ENCODE results near the gene MTF1. TPM values are rescaled to one million over a fixed set of nuclear protein-coding genes. Genes with fewer than 3 reads are reported as not detected.
A peak's percentile ranks its signal among the peaks of the same experiment; 100 is the strongest.

The MTF1 gene
- total RNA-seq, 4 donors from 2014 or later = 4.0 to 7.4 (median 6.7) TPM

GRCh38 chr1:37813529-37814145, 45.8 kb downstream of the MTF1 start:
- no peak for DNase-seq (ENCODE audit: extremely low spot score)
- Histone ChIP-seq H3K4me3 (no peak overlapping the region), H3K27ac (replicated peaks in 1 of 4) (no peak overlapping the region), H3K4me1 (peaks cover 12 to 43% (median 39%) of the 10 kb centered on the region in 4 donors), H3K27me3 (no peaks in the 10 kb centered on the region), H3K9me3 (no peaks in the 10 kb centered on the region), H3K36me3 (peaks cover 6 to 39% (median 32%) of the 10 kb centered on the region in 4 donors)
- intact Hi-C loops (cut with DNase I) = no loop called here
- 69% methylated on average over 2 of the region's 2 CpGs for WGBS
- TF ChIP-seq EP300 (IDR thresholded peaks at IDR 0.05) (no peak), POLR2A (IDR thresholded peaks at IDR 0.05; ENCODE audit: low read depth) (no peak), POLR2AphosphoS5 (IDR thresholded peaks at IDR 0.05) (no peak)
- TF ChIP-seq, protein P1, sequence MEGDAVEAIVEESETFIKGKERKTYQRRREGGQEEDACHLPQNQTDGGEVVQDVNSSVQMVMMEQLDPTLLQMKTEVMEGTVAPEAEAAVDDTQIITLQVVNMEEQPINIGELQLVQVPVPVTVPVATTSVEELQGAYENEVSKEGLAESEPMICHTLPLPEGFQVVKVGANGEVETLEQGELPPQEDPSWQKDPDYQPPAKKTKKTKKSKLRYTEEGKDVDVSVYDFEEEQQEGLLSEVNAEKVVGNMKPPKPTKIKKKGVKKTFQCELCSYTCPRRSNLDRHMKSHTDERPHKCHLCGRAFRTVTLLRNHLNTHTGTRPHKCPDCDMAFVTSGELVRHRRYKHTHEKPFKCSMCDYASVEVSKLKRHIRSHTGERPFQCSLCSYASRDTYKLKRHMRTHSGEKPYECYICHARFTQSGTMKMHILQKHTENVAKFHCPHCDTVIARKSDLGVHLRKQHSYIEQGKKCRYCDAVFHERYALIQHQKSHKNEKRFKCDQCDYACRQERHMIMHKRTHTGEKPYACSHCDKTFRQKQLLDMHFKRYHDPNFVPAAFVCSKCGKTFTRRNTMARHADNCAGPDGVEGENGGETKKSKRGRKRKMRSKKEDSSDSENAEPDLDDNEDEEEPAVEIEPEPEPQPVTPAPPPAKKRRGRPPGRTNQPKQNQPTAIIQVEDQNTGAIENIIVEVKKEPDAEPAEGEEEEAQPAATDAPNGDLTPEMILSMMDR (IDR thresholded peaks at IDR 0.05) = no peak

DNA sequence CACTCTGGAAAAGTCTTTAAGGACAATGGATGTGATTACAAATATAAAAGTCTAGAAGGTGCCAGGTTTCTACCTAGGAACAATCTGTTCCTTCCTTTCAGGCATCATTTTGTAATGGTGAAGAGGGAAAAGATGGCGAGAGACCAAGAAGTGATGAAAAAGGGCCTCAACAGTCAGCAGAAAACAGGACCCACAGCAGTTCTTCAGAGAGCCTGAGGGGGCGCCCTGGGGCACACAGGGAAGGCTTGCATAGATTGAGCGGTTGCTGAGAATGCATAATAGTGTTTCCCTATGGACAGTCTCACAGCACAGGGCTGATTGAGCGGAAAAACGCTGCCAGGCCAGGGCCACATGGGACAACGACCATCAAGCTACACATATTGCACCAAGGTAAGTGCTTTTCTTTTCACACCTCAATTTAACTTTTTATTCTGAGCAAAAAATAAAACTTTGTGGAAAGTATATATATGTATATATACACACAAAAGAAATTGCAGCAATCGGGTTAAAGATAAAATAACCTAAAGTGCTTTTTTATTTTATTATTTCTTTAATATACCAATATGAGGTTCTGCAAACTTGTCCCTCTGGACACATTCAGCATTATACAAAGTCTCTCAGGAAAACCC, 48.3 kb downstream of the MTF1 start:
- H3K4me3 ChIP-seq = no peak overlapping the region
- intact Hi-C loops (cut with DNase I) = no loop called here
- peak overlapping the region in 1 of 4 donors; percentile 22 for H3K27ac ChIP-seq (replicated peaks in 1 of 4)
- no peaks in the 10 kb centered on the region for H3K27me3 ChIP-seq
- H3K9me3 ChIP-seq = no peaks in the 10 kb centered on the region
- peaks cover 6 to 29% (median 25%) of the 10 kb centered on the region in 4 donors for H3K36me3 ChIP-seq
- TF ChIP-seq EP300 (IDR thresholded peaks at IDR 0.05) (no peak), POLR2AphosphoS5 (IDR thresholded peaks at IDR 0.05) (peak in 1 of 2 donors; percentile 45)
- TF ChIP-seq, protein P1 (IDR thresholded peaks at IDR 0.05) = peak; percentile 47 to 87 (median 59)
- peaks cover 19 to 43% (median 40%) of the 10 kb centered on the region in 4 donors for H3K4me1 ChIP-seq
- no peak for DNase-seq (ENCODE audit: extremely low spot score)
- WGBS = 37% methylated on average over 7 of the region's 7 CpGs

DNA sequence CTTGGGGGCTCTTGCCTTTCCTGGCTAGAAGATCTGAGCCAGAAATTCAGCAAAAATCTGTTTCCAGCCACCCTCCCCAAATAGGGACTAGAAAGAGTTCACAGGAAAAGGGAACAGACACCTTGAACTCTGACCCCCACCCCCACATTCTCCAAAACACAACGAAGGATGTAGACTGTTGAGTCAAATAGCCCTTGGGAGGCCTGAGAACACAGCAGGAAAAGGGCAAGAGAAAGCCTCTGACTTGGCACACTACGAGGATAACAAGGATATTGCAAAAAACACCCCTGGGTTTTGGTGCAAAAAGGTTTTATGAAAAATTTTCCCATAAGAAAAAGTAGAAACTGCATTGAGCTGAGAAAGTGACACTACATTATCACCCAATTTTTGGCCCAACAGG, 49.5 kb downstream of the MTF1 start:
- 37% methylated on average over 2 of the region's 2 CpGs for WGBS

GRCh38 chr1:37808369-37809319, 50.7 kb downstream of the MTF1 start:
- intact Hi-C loops (cut with DNase I) = loop anchor here (10.0 kb wide), 2 partner anchors 124 to 214 kb away; partner anchors contain the start of gene GNL2
- TF ChIP-seq POLR2AphosphoS5 (IDR thresholded peaks at IDR 0.05) (peak in 1 of 2 donors; percentile 34), POLR2A (IDR thresholded peaks at IDR 0.05; ENCODE audit: low read depth) (no peak), EP300 (IDR thresholded peaks at IDR 0.05) (no peak)
- TF ChIP-seq, protein P1 (IDR thresholded peaks at IDR 0.05) = peak in 1 of 3 experiments; percentile 7
- Histone ChIP-seq H3K27ac (replicated peaks in 1 of 4) (peak overlapping the region; percentile 93 to 98 (median 96)), H3K36me3 (peaks cover 22 to 36% (median 31%) of the 10 kb centered on the region in 4 donors), H3K27me3 (no peaks in the 10 kb centered on the region), H3K4me1 (peaks cover 19 to 58% (median 46%) of the 10 kb centered on the region in 4 donors), H3K9me3 (no peaks in the 10 kb centered on the region), H3K4me3 (peak overlapping the region; percentile 75 to 96 (median 83))
- DNase-seq (ENCODE audit: extremely low spot score) = peak; percentile 92
- WGBS = 8% methylated on average over 10 of the region's 54 CpGs

More for the DNA sequence above, 49.5 kb downstream of the MTF1 start:
- DNase-seq (ENCODE audit: extremely low spot score) = no peak
- Histone ChIP-seq H3K9me3 (no peaks in the 10 kb centered on the region), H3K4me1 (peaks cover 19 to 55% (median 46%) of the 10 kb centered on the region in 4 donors), H3K27me3 (no peaks in the 10 kb centered on the region), H3K4me3 (no peak overlapping the region), H3K36me3 (peaks cover 11 to 29% (median 25%) of the 10 kb centered on the region in 4 donors), H3K27ac (replicated peaks in 1 of 4) (peak overlapping the region in 3 of 4 donors; percentile 93 to 97 (median 95))
- no peak for TF ChIP-seq EP300 (IDR thresholded peaks at IDR 0.05)
- TF ChIP-seq, protein P1 (IDR thresholded peaks at IDR 0.05) = no peak
- no peak for TF ChIP-seq POLR2A (IDR thresholded peaks at IDR 0.05; ENCODE audit: low read depth)
- no peak for TF ChIP-seq POLR2AphosphoS5 (IDR thresholded peaks at IDR 0.05)
- intact Hi-C loops (cut with DNase I) = loop anchor here (10.0 kb wide), 2 partner anchors 125 to 215 kb away; partner anchors contain the start of gene GNL2

Data from esophagus muscularis mucosa (tissue), 4 donors.